NCI-H526 (cell line): ENCODE data around the gene SLCO3A1.
"Not testable (repeated sequence)": the region's sequence is repeated elsewhere in the genome, so short reads cannot be mapped to it uniquely, and the experiment has no call there.

Experiments
- DNase-seq, 2 experiments: peaks; one replicate each; lab custom pipeline; 2025; lab: John Stamatoyannopoulos, UW

SLCO3A1 gene

GRCh38 chr15:92035551-92035950 lies 182.0 kb downstream of the SLCO3A1 start:
- no peak for DNase-seq

GRCh38 chr15:92035961-92036360 lies 182.5 kb downstream of the SLCO3A1 start:
- no peak for DNase-seq

GRCh38 chr15:92037491-92037890 lies 184.0 kb downstream of the SLCO3A1 start:
- DNase-seq: no peak

GRCh38 chr15:92040350-92040749 lies 186.8 kb downstream of the SLCO3A1 start:
- DNase-seq: no peak

GRCh38 chr15:92041371-92041770 lies 187.9 kb downstream of the SLCO3A1 start:
- no peak for DNase-seq

GRCh38 chr15:92043283-92043682 lies 189.8 kb downstream of the SLCO3A1 start:
- DNase-seq: no peak

GRCh38 chr15:92044203-92044909 lies 190.8 kb downstream of the SLCO3A1 start:
- DNase-seq: no peak

- DNase-seq: no peak
These were observed 194.4 kb downstream of the SLCO3A1 start for GRCh38 chr15:92047900-92048299.

- DNase-seq: no peak
These were observed 195.2 kb downstream of the SLCO3A1 start for GRCh38 chr15:92048739-92049138.

- DNase-seq: no peak
These were observed 195.9 kb downstream of the SLCO3A1 start for GRCh38 chr15:92049290-92049989.

GRCh38 chr15:92050220-92050898 lies 196.9 kb downstream of the SLCO3A1 start:
- DNase-seq: no peak

GRCh38 chr15:92051716-92052115 lies 198.2 kb downstream of the SLCO3A1 start:
- no peak for DNase-seq

GRCh38 chr15:92053753-92054316 lies 200.3 kb downstream of the SLCO3A1 start:
- DNase-seq: no peak

- no peak for DNase-seq
These were observed 203.4 kb downstream of the SLCO3A1 start for GRCh38 chr15:92056875-92057274.

- no peak for DNase-seq
These were observed 205.8 kb downstream of the SLCO3A1 start for GRCh38 chr15:92059036-92059970.

- not testable (repeated sequence) for DNase-seq
These were observed 206.4 kb downstream of the SLCO3A1 start for GRCh38 chr15:92059971-92060311.

GRCh38 chr15:92061511-92062195 lies 208.1 kb downstream of the SLCO3A1 start:
- no peak for DNase-seq

GRCh38 chr15:92062505-92062904 lies 209.0 kb downstream of the SLCO3A1 start:
- no peak for DNase-seq

- no peak for DNase-seq
These were observed 214.6 kb downstream of the SLCO3A1 start for GRCh38 chr15:92068121-92068520.

- no peak for DNase-seq
These were observed 216.1 kb downstream of the SLCO3A1 start for GRCh38 chr15:92069308-92070250.
